GM04504 (cell line): Measurements from ENCODE around the gene PXMP4.

Experiments
- DNase-seq: peaks from one replicate; pipeline ENCODE4 v3.0.0-alpha.2; 2012; ENCODE audit warnings: low read depth

PXMP4 gene

DNA sequence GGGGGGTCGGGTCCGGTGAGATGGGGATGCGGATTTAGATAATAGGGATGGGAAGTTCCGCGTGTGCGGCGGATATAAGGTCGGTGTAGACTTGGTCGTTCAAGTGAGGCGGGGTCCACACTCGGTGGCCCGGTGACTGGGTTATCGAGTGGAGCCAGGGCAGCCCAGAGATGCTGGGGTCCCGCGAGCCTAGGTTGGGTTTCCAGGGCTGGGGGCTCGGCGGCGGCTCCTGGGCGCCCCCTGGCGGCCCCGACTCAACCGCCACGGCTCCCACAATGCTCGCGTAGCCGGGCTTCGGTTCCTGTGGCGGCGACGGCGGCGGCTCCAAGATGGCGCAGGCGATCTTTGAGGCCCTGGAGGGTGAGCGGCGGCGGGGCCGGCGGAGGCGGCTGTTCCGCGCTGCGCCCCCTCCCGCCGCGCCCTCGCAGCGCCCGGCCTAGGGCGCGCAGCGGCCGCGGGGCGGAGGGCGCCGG, 11.6 kb upstream of the PXMP4 start, which contains the start of gene ZNF341:
Gene ZNF341 (plus strand): TSS at position 304 of the 473 bp plus-strand sequence. CDS start 26 bp downstream, at position 330.
- DNase-seq = peak; percentile 55

DNA sequence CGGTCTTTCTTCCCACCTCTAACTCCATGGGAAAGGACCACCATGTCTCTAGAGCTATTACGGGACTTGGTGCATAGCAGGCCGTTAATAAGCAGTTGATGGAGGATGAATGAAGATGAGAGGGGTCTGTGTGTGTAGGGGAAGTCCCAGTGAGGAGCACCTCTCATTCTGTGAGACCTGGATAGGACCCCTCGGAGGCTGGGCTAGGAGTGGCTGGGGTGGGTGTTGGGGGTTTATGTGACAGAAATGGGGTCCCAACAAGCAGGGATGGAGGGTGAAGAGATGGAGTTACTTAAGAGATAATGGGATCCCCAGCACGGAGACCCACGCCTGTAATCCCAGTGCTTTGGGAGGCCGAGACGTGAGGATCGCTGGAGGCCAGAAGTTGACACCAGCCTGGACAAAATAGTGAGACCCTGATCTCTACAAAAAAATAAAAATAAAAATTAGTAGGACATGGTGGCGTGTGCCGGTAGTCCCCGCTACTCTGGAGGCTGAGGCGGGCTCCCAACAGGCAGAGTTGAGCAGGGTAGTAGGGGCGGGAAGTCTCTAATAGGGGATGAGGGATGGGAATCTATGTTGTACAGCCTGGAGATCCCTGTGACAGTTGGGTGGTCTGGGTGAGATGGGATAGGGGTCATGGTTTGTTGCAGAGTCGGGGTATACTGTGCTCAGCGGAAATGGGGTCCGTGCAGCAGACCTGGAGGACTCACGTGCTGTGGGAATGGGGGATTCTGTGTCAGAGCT, 11.0 kb upstream of the PXMP4 start:
- no peak for DNase-seq

GRCh38 chr20:33729101-33729500, 9.0 kb upstream of the PXMP4 start:
- DNase-seq = no peak

DNA sequence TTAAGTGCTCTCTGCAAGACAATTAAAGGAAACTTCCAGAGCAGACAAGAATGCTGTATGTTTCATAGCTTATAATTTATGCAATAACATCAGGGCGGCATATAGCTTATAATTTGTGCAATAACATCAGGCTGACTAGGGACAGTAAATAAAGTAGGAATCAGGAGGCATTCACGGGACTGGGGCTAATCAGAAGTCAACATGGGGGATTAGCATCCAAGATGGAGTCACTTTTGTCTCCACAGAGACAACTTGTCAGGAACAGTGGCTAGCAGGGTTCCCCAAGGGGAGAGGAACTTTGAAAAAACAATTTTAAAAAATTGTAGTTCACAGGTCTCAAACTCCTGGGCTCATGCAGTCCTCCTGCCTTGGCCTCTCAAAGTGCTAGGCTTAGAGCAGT, 8.4 kb upstream of the PXMP4 start:
- no peak for DNase-seq

DNA sequence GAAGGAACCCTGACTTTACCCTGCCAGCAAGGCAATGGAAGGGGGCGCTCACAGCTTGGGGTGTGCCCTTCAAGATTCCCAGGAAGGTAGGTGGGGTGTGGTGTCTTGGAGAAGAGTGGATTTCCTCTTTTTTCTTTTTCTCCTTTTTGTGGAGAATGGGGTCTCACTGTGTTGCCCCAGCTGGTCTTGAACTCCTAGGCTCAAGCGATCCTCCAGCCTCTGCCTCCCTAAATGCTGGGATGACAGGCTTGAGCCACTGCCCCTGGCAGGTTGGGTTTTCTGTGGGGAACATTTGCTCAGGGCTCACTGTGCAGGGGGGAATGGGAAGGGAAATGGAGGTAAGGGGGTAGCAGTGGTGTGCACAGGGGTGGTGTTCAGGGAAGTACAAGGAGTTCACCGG, 7.7 kb upstream of the PXMP4 start:
- no peak for DNase-seq

GRCh38 chr20:33727115-33727479, 7.0 kb upstream of the PXMP4 start:
- no peak for DNase-seq

- no peak for DNase-seq
These were observed 5.6 kb upstream of the PXMP4 start for GRCh38 chr20:33725607-33726264.

GRCh38 chr20:33724439-33725094, 4.5 kb upstream of the PXMP4 start:
- no peak for DNase-seq

GRCh38 chr20:33721391-33722140, 1.5 kb upstream of the PXMP4 start:
- no peak for DNase-seq

GRCh38 chr20:33719277-33719988, 677 bp downstream of the PXMP4 start:
- DNase-seq = no peak

DNA sequence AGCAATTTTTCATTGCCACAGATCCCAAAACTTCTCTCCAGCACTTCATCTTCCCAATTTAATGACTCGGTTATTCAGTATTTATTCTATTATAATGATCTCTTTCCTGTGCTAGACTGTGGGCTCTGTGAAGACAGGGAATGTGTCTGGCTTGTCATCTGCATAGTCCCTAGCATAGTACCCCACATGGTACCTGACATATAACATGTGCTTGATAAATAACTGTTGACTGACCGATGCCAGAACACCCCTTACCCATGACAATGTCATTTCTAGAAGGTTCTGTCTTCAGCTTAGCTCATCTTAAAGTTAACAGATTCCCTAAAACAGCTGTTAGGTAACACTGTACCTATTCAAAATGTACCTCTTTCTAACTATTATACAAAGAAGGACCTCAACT, 3.6 kb downstream of the PXMP4 start:
- DNase-seq = no peak

DNA sequence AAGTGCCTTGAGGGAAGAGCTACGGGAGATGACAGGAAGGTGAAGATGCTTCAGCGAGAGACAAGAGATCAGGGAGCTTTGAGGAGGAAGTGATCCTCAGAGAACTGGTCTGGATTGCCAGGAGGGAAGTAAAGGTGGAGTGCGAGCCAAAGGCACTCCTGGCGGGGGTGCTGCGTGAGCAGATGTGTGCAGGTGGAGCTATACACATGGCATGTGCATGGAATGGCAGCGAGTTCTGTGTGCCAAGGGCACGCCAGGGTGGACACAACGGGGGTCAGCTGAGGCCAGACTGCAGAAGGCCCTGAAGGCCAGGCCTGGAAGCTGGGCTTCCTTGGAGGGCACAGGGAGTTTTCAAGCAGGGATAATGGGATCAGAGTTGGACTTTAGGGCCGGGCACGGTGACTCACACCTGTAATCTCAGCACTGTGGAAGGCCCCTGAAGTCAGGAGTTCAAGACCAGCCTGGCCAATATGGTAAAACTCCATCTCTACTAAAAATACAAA, 6.2 kb downstream of the PXMP4 start:
- DNase-seq = no peak

DNA sequence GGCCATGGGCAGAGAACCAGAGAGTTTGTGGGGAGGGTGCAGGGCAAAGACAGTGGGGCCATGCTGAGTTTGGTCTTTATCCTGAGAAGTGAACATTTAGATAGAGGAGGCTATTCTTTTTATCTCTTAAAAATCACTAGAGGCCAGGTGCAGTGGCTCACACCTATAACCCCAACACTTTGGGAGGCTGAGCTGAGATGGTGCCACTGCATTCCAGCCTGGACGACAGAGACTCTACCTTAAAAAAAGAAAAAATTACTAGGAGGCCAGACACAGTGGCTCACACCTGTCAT, 8.7 kb downstream of the PXMP4 start:
- no peak for DNase-seq

DNA sequence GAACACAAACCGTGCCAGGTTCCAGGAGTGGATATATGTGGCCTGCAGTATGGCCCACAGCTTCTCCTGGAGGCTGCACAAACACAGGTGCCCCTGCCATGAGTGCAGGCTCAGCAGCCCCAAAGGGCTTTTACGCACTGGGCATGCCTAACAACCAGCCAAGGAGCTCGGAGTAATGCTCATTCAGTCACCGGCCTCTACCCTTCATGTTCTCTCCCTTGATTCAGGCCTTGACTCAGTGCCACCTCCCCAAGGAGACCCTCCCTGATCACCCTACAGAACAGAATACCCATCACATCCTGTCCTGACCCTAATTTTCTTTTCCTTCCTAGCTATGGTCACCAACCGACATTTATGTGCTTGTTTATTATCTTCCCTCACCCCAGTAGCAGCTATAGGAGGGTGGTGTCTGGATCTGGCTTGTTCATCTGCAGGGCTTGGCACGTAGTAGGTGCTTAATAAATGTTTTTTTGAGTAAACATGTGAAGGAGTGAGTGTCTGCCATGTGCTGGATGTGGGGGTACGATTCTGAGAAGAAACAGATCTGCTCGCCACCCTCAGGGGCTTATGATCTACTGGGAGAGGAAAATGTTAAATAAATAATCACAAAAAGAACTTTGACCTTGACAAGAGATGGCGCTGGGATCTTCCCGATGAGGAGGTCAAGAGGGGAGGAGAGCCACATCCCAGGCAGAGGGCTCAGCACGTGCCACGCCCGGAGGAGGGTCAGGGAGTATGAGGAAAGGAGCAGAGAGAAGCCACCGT, 9.2 kb downstream of the PXMP4 start:
- no peak for DNase-seq

DNA sequence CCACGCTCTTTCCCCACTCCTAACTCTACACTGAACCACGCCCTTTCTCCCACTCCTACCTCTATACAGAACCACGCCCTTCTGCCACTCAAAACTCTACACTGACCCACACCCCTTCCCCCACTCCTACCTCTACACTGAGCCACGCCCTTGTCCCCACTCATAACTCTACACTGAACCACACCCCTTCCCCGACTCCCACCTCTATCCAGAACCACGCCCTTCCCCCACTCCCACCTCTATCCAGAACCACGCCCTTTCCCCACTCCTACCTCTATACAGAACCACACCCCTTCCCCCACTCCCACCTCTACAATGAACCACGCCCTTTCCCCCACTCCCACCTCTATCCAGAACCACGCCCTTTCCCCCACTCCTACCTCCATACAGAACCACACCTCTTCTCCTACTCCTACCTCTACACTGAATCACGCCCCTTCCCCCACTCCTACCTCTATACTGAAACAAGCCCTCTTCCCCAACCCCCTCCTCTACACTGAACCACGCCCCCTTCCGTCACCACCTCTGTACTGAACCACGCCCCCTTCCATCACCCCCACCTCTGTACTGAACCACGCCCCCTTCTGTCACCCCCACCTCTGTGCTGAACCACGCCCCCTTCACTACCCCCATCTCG, 10.1 kb downstream of the PXMP4 start:
- no peak for DNase-seq

GRCh38 chr20:33709398-33709797, 10.7 kb downstream of the PXMP4 start:
- no peak for DNase-seq

- no peak for DNase-seq
These were observed 12.4 kb downstream of the PXMP4 start for GRCh38 chr20:33707668-33708067.

- DNase-seq = no peak
These were observed 15.7 kb downstream of the PXMP4 start for GRCh38 chr20:33704197-33704924.

GRCh38 chr20:33703498-33704137, 16.5 kb downstream of the PXMP4 start:
- no peak for DNase-seq
